ENCODE results near the gene SLC2A9.

GRCh38 chr4:9994246-9994847 is 26.9 kb downstream of the SLC2A9 start:
- no peak for TF ChIP-seq POLR2A (IDR thresholded peaks at IDR 0.05; ENCODE audit: low read length)
- TF ChIP-seq NR3C1 (IDR thresholded peaks at IDR 0.05), result no peak
- no peak for TF ChIP-seq CTCF (IDR thresholded peaks at IDR 0.05)
- TF ChIP-seq, protein P1, sequence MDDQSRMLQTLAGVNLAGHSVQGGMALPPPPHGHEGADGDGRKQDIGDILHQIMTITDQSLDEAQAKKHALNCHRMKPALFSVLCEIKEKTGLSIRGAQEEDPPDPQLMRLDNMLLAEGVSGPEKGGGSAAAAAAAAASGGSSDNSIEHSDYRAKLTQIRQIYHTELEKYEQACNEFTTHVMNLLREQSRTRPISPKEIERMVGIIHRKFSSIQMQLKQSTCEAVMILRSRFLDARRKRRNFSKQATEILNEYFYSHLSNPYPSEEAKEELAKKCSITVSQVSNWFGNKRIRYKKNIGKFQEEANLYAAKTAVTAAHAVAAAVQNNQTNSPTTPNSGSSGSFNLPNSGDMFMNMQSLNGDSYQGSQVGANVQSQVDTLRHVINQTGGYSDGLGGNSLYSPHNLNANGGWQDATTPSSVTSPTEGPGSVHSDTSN (IDR thresholded peaks at IDR 0.05), result no peak

All from A549 (cell line).